GM18519 (cell line): Measurements from ENCODE around the gene IL12RB2.
A peak's percentile ranks its signal among the peaks of the same experiment; 100 is the strongest.
"Not testable (repeated sequence)": the region's sequence is repeated elsewhere in the genome, so short reads cannot be mapped to it uniquely, and the experiment has no call there.

ENCODE experiments used
- ATAC-seq: cut with Tn5 transposase; IDR thresholded peaks from one replicate; pipeline ENCODE4 v1.9.1; 2021; ENCODE audit warnings: mild to moderate bottlenecking, moderate library complexity; ENCODE audit not compliant: unreplicated experiment, low FRiP score

Gene IL12RB2

GRCh38 chr1:67429011-67429527 lies 121.4 kb downstream of the IL12RB2 start:
- no peak for ATAC-seq

GRCh38 chr1:67429528-67430357 lies 122.1 kb downstream of the IL12RB2 start:
- ATAC-seq = no peak

GRCh38 chr1:67430358-67431155 lies 122.9 kb downstream of the IL12RB2 start, which contains the start of gene SERBP1:
Gene SERBP1 (minus strand): TSS chr1:67430402. CDS start chr1:67430300, 102 bp downstream.
- ATAC-seq = peak; percentile 91

- ATAC-seq = no peak
Observed at GRCh38 chr1:67431156-67431765, 123.6 kb downstream of the IL12RB2 start.

- ATAC-seq = no peak
Observed at GRCh38 chr1:67431869-67432578, 124.4 kb downstream of the IL12RB2 start.

GRCh38 chr1:67432745-67433144 lies 125.1 kb downstream of the IL12RB2 start:
- no peak for ATAC-seq

GRCh38 chr1:67433837-67434236 lies 126.2 kb downstream of the IL12RB2 start:
- ATAC-seq = no peak

GRCh38 chr1:67434491-67434890 lies 126.8 kb downstream of the IL12RB2 start:
- no peak for ATAC-seq

- ATAC-seq = no peak
Observed at GRCh38 chr1:67436511-67437055, 128.9 kb downstream of the IL12RB2 start.

- ATAC-seq = no peak
Observed at GRCh38 chr1:67437961-67438360, 130.3 kb downstream of the IL12RB2 start.

GRCh38 chr1:67439277-67440029 lies 131.8 kb downstream of the IL12RB2 start:
- ATAC-seq = no peak

- ATAC-seq = no peak
Observed at GRCh38 chr1:67440339-67440738, 132.7 kb downstream of the IL12RB2 start.

GRCh38 chr1:67441183-67441582 lies 133.5 kb downstream of the IL12RB2 start:
- ATAC-seq = no peak

- no peak for ATAC-seq
Observed at GRCh38 chr1:67441739-67442281, 134.1 kb downstream of the IL12RB2 start.

GRCh38 chr1:67446014-67446413 lies 138.3 kb downstream of the IL12RB2 start:
- ATAC-seq = not testable (repeated sequence)
